ENCODE data around the gene PTPRS.
"Not testable (repeated sequence)": the region's sequence is repeated elsewhere in the genome, so short reads cannot be mapped to it uniquely, and the experiment has no call there.

PTPRS gene

GRCh38 chr19:5340637-5341447 is at the start of gene PTPRS:
TSS of gene PTPRS (minus strand) at chr19:5340812. CDS start at chr19:5286140, 54,672 bp downstream.
- TF ChIP-seq, protein P1, sequence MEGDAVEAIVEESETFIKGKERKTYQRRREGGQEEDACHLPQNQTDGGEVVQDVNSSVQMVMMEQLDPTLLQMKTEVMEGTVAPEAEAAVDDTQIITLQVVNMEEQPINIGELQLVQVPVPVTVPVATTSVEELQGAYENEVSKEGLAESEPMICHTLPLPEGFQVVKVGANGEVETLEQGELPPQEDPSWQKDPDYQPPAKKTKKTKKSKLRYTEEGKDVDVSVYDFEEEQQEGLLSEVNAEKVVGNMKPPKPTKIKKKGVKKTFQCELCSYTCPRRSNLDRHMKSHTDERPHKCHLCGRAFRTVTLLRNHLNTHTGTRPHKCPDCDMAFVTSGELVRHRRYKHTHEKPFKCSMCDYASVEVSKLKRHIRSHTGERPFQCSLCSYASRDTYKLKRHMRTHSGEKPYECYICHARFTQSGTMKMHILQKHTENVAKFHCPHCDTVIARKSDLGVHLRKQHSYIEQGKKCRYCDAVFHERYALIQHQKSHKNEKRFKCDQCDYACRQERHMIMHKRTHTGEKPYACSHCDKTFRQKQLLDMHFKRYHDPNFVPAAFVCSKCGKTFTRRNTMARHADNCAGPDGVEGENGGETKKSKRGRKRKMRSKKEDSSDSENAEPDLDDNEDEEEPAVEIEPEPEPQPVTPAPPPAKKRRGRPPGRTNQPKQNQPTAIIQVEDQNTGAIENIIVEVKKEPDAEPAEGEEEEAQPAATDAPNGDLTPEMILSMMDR (IDR thresholded peaks at IDR 0.05; ENCODE audit: control insufficient read depth, extremely low read depth, insufficient read depth), result 0 out of 2 replicates have a peak, but pooled peaks have one; percentile 5
- peak within 1 kb of the TSS; percentile 79 for H3K4me3 ChIP-seq (ENCODE audit: low read depth, low read length)
- DNase-seq (ENCODE audit: low read depth), result no peak

- TF ChIP-seq, protein P1 (IDR thresholded peaks at IDR 0.05; ENCODE audit: control insufficient read depth, extremely low read depth, insufficient read depth), result no peak
- no peak overlapping the region for H3K4me3 ChIP-seq (ENCODE audit: low read depth, low read length)
- no peak for DNase-seq (ENCODE audit: low read depth)
Observed at GRCh38 chr19:5389353-5389752, 48.7 kb upstream of the PTPRS start.

GRCh38 chr19:5387472-5387871 is 46.9 kb upstream of the PTPRS start:
- no peak for DNase-seq (ENCODE audit: low read depth)
- H3K4me3 ChIP-seq (ENCODE audit: low read depth, low read length), result no peak overlapping the region
- TF ChIP-seq, protein P1 (IDR thresholded peaks at IDR 0.05; ENCODE audit: control insufficient read depth, extremely low read depth, insufficient read depth), result no peak

GRCh38 chr19:5386841-5387240 is 46.2 kb upstream of the PTPRS start:
- no peak for DNase-seq (ENCODE audit: low read depth)
- H3K4me3 ChIP-seq (ENCODE audit: low read depth, low read length), result no peak overlapping the region
- TF ChIP-seq, protein P1 (IDR thresholded peaks at IDR 0.05; ENCODE audit: control insufficient read depth, extremely low read depth, insufficient read depth), result no peak

GRCh38 chr19:5381197-5381596 is 40.6 kb upstream of the PTPRS start:
- not testable (repeated sequence) for H3K4me3 ChIP-seq (ENCODE audit: low read depth, low read length); DNase-seq (ENCODE audit: low read depth)

DNA sequence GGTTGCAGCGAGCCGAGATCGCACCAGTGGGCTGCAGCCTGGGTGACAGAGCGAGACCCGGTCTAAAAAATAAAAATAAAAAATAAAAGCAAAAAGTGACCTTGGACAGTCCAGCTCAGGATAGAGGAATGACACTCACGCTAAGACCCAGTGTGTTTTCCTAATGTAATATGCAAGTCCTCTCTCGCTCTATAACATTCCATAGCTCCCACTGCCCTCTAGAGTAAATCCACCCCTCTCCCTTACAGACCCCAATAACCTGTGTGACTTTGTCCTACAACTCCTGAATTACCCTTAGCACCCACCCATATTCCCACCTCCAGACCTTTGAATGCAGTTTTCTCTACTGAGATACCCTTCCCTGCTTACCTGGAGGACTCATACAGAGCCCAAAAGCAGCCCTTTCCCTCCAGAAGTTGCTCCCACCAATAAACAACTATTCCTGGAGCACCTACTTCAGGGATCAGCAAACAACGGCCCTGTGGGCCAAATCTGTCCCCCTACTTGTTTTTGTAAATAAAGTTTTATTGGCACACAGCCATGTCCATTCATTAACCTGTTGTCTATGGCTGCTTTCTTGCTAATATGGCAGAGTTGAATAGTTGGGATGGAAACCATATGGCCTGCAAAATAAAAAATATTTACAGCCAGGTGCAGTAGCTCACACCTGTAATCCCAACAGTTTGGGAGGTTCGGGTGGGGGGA is 39.8 kb upstream of the PTPRS start:
- DNase-seq (ENCODE audit: low read depth), result no peak
- H3K4me3 ChIP-seq (ENCODE audit: low read depth, low read length), result no peak overlapping the region
- TF ChIP-seq, protein P1 (IDR thresholded peaks at IDR 0.05; ENCODE audit: control insufficient read depth, extremely low read depth, insufficient read depth), result no peak

DNA sequence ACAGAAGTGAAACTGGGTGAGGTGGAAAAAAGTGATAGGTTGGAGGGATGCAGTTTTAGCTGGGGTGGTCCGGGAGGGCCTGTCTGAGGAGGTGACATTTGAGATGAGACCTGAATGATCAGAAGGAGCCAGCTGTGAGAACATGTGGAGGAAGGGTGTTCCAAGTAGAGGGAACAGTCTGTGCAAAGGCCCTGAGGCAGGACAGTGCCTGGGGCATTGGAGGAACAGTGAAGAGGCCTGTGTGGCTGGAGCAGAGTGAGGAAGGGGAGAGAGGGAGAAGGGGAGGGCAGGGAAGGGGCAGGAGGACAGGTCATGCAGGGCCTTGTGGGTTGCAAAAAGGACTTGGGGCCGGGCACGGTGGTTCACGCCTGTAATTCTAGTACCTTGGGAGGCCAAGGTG is 36.3 kb upstream of the PTPRS start:
- DNase-seq (ENCODE audit: low read depth), result no peak
- TF ChIP-seq, protein P1 (IDR thresholded peaks at IDR 0.05; ENCODE audit: control insufficient read depth, extremely low read depth, insufficient read depth), result no peak
- H3K4me3 ChIP-seq (ENCODE audit: low read depth, low read length), result no peak overlapping the region

All from LNCaP clone FGC (cell line).